HS-27A (cell line): Measurements from ENCODE around the gene MAPK10.

Experiments used
- DNase-seq: peaks from one replicate; pipeline ENCODE4 v3.0.0-alpha.2; 2012; ENCODE audit warnings: low read depth, missing footprints

Gene MAPK10

GRCh38 chr4:86359944-86360478, at the start of gene MAPK10:
MAPK10 (minus strand) TSS chr4:86360053.
- DNase-seq: no peak

DNA sequence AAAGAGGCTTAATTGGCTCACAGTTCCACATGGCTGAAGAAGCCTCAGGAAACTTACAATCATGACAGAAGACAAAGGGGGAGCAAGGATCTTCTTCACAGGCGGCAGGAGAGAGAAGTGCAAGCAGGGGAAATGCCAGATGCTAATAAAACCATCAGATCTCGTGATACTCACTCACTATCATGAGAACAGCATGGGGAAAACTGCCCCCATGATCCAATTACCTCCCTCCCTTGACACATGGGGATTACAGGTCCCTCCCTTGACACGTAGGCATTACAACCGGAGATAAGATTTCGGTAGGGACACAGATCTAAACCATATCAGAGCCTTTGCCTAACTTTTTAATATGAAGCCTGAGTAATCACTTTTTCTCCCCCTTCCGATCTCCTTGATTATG, 43.7 kb upstream of the MAPK10 start:
- no peak for DNase-seq

DNA sequence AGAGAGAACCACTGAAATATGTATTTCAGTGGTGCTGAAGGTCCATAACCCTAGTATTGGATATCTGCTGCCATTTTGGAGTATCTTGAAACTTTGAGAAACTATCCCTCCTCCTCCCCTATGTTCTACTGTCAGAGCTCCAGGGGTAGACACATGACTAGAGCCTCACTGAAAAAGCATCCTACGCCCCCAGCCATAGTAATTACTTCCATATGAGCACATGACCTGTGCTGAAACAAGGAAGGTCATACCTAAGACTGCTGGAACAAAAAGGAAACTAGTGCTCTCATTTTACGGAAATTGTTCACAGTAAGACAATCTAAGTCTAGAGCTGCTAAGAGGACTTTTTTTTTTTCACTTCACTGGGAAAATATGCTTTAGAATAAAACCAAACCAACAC, 42.0 kb upstream of the MAPK10 start:
- no peak for DNase-seq

- DNase-seq: no peak
Observed at GRCh38 chr4:86400216-86400615, 40.4 kb upstream of the MAPK10 start.

DNA sequence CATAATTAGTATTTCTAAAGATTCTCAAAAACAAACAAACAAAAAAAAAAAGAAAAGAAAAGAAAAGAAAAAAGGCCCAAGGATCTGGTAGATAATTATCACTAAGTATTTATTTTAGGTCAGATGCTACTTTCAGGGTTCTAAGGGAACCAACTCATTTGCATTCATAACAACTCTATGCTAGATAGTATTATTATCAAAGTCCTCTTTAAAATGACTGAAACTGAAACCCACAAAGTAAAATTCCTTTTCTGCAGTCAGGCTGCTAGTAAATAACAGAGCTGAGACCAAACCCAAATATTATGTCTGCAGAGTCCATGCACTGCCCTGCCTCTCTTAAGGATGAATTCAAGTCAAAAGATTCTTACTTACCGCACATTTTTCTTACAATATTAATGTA, 38.3 kb upstream of the MAPK10 start:
- no peak for DNase-seq

DNA sequence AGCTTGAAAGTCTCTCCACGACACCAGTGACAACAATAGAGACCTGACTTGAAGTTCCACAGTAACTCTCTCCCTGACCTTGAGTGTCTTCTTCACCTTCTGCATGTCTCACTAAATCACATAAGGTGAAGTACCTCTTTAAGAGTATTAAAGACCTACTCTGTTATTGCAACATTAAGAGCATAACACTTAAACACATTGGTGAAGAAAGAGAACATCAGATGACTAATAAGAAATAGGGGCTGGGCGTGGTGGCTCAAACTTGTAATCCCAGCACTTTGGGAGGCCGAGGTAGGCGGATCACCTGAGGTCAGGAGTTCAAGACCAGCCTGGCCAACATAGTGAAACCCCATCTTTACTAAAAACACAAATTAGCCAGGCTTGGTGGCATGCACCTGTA, 33.9 kb upstream of the MAPK10 start:
- DNase-seq: no peak

GRCh38 chr4:86389664-86390063, 29.8 kb upstream of the MAPK10 start:
- DNase-seq: no peak

GRCh38 chr4:86388252-86388651, 28.4 kb upstream of the MAPK10 start:
- no peak for DNase-seq

- no peak for DNase-seq
Observed at GRCh38 chr4:86386817-86387415, 27.1 kb upstream of the MAPK10 start.

DNA sequence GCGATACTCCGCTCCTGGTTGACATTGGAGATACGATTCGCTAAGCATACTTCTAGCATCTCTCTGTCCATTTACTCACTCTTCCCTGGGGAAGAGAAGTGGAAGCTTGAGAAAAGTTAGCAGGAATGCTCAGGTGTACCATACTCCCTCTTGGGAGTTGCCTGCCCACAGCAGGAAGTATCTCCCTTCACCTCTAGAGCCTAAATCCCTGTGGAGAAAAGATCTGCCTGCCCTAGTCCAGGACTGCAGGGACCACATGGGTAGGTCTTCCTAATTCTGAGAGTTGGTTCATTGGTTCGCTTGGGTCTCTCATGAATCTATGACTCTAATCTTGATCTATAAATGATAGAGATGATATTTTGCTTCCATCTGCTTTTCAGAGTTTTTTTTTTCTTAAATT, 26.3 kb upstream of the MAPK10 start:
- no peak for DNase-seq

DNA sequence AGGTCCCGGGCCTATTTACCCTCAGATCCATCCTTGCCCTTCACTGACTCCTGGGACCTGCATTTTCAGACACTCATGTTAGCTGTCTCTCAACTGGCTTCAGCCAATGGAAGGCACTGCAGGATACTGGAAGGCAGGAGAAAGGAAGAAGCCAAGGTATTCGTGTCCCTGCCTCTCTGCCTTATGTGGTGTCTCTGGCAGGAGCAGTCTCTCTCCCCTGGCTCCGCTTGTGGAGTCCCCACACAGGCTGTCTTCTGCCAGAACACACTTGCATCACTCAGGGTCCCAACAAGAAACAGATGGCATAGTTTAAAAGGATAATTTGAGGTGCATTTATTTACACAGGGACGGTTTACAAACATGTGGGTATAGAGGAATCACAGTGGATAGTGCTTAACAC, 21.6 kb upstream of the MAPK10 start:
- DNase-seq: no peak

GRCh38 chr4:86380181-86380724, 20.4 kb upstream of the MAPK10 start:
- no peak for DNase-seq

- DNase-seq: no peak
Observed at GRCh38 chr4:86376850-86377249, 17.0 kb upstream of the MAPK10 start.

- no peak for DNase-seq
Observed at GRCh38 chr4:86368433-86368832, 8.6 kb upstream of the MAPK10 start.

DNA sequence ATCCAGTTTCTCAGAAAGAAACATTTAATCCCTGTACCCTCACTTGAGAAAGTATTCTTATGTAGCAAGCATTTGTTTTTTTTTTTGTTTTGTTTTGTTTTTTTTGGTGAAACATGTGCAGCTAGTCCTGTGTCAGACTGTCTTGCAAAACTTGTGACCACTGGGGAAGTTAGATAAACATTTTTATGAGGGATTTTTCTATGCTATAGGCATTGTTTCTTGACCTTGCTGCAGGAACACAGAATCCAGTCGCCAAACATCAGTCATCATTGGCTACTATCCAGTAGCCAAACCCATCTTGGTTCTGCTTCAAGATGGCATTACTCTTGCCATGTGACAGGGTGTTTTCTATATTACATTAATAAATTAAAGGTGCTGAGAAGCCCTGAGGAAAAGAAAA, 7.7 kb upstream of the MAPK10 start:
- no peak for DNase-seq

DNA sequence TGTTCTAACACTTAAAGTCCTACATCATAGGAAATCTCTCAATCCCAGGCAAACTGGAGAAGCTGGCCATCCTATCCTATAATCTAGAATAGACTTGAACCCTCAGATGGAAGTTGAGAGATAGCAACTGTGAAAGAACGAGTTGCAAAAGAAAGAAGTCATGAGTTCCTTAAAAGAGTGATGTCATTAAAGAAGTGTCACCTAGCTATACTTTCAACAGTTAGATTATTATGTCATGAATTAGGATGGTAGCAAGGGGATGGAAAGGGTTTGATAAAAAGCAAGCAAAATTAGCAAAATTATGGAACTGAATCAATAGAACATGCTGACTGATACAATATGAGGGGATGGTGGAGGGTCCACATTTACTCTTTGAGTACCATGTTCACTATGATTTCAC, 7.1 kb upstream of the MAPK10 start:
- DNase-seq: no peak

DNA sequence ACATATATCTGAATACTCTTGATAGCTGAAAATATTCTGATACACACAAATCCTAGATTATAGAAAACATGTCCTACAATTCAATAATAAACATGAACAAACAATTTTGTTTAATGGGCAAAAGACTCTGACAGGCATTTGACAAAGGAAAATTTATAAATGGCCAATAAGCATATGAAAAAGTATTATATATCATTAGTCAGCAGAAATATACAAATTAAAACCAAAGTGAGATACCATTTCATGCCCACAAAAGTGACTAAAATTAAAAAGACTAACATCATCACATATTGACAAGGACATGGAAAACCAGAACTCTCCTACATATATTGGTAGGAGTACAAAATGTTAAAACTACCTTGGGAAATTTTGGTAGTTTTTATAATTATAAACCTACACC, 2.7 kb upstream of the MAPK10 start:
- DNase-seq: no peak

DNA sequence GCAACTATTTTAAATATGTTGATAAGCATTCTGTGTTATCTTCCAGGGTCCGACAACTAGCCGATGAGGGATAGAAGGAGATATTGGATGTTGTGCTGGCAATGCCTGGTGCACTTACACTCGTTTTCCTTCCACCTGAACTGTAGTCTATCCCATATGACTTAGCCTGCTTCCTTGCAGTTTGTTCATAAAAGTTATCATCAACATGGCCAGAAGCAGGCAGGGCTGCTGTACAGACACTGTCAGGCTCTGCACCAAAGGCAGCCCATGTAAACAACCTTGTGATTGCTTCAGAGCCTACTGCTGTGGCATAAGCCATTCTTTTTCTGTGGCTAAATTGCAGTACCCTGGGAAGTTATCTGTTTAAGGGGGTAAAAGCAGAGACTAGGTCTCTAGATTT, 1.6 kb downstream of the MAPK10 start:
- DNase-seq: no peak

- no peak for DNase-seq
Observed at GRCh38 chr4:86357608-86358007, 2.2 kb downstream of the MAPK10 start.

- no peak for DNase-seq
Observed at GRCh38 chr4:86356425-86357210, 3.2 kb downstream of the MAPK10 start.

DNA sequence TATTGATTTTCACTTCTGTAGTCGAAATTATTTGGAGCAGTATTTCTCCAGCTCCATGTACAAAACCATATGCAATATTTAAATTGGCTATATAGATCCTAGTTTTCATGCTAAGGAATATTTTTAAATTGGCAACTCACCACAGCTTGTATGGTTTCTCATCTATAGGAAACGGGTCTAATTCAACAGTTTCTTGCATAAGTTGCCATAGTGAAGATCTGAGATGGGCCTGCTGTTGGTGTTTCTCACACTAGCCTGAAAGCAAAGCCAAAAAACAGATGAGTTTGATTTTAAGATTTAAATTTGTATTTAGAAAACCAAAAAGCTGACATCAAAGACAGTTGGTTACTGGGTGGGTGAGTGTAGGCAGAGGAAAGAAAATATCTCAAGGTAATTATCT, 5.5 kb downstream of the MAPK10 start:
- no peak for DNase-seq

DNA sequence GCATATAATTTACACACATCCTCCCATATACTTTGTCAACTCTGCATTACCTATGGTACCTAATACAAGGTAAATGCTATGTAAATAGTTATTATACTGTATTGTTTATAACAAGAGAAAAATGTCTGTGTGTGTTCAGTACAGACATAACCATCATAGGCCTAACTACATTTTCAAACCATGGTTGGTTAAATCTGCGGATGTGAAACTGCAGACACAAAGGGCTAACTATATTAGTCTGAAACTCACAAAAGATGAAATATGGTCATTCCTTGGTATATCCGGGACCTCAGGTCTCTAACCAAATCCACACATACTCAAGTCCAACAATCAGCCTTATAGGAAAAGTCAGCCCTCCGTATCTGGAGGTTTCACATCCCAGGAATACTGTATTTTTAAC, 13.5 kb downstream of the MAPK10 start:
- DNase-seq: no peak

- DNase-seq: no peak
Observed at GRCh38 chr4:86344127-86344526, 15.7 kb downstream of the MAPK10 start.
